Tibial artery (tissue), 4 donors: ENCODE measurements around the gene ZBTB34.

Experiments used
- DNase-seq, 2 donors: peaks; one replicate each; pipeline ENCODE4 v3.0.0-alpha.2; 2019
- H3K27ac ChIP-seq, 2 donors: fragments of 200-600 bp; sonication (generic) in 1 of 2; 1 replicate in 1 of 2; 2 replicates in 1 of 2; pipeline ENCODE4 v1.5.1; 2018 to 2019; ENCODE audit warnings: mild to moderate bottlenecking in 1 of 2
- H3K27me3 ChIP-seq, 2 donors: fragments of 200-600 bp; sonication (generic) in 1 of 2; one replicate each; pipeline versions ENCODE4 v1.5.1 to v1.6.0; 2016 to 2019
- H3K36me3 ChIP-seq, 3 donors: fragments of 200-600 bp; sonication (generic) in 2 of 3; one replicate each; pipeline ENCODE4 v1.5.1; 2016 to 2019; ENCODE audit warnings: mild to moderate bottlenecking in 2 of 3
- H3K4me1 ChIP-seq, 4 donors: fragments of 200-600 bp; sonication (generic) in 2 of 4; 1 replicate in 3 of 4; 2 replicates in 1 of 4; pipeline ENCODE4 v1.5.1; 2016 to 2019
- H3K4me3 ChIP-seq, 2 donors: fragments of 200-600 bp; sonication (generic) in 1 of 2; 1 replicate in 1 of 2; 2 replicates in 1 of 2; pipeline ENCODE4 v1.5.1; 2018 to 2019; ENCODE audit warnings: mild to moderate bottlenecking in 2 of 2
- H3K9me3 ChIP-seq, 3 donors: fragments of 200-600 bp; sonication (generic) in 1 of 3; one replicate each; pipeline ENCODE4 v1.5.1; 2016 to 2019
- intact Hi-C: fragments of 100-400 bp; cut with DNase I; formaldehyde crosslinking; loops from one replicate; pipeline ENCODE4 v1.15.0; 2023; ENCODE audit warnings: low total_unique reads
- TF ChIP-seq, protein P1 (sequence below), 2 experiments: fragments of 200-600 bp in 1 of 2; fragments of 450-650 bp in 1 of 2; IDR thresholded peaks; one replicate each; pipeline ENCODE4 v1.5.1; 2017 to 2019; ENCODE audit warnings: antibody characterized with exemption in 2 of 2, mild to moderate bottlenecking in 1 of 2, moderate library complexity in 1 of 2

The ZBTB34 gene

DNA sequence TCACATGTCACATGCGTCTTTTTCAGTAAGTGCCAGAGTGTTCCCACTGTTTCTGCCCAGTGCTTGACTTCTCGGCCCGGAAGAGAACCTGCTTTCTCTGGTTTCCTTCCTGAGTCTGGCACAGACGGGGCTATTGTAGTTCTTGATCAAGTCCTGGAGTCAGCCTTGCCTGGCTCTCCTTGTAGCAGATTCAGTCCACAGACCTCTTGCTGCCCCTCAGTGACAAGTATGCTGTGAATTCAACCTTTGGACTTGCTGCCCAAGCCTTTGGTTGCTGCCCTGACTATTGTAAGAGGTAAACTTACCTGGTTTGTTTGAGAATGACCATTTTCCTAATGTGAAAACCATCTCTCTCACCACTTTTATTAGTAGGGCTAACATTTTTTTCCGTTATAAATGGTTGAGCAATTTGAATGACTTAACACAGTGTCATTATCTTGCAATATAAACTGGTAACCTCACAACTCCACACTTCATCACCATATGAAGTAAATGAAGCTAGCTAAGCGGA is 24.7 kb downstream of the ZBTB34 start:
- Histone ChIP-seq H3K9me3 (no peaks in the 10 kb centered on the region), H3K27me3 (no peaks in the 10 kb centered on the region), H3K4me1 (no peaks in the 10 kb centered on the region), H3K27ac (no peak overlapping the region), H3K36me3 (peaks cover 16 to 40% (median 20%) of the 10 kb centered on the region in 3 donors), H3K4me3 (no peak overlapping the region)
- intact Hi-C loops, result no loop called here
- DNase-seq, result no peak
- TF ChIP-seq, protein P1, sequence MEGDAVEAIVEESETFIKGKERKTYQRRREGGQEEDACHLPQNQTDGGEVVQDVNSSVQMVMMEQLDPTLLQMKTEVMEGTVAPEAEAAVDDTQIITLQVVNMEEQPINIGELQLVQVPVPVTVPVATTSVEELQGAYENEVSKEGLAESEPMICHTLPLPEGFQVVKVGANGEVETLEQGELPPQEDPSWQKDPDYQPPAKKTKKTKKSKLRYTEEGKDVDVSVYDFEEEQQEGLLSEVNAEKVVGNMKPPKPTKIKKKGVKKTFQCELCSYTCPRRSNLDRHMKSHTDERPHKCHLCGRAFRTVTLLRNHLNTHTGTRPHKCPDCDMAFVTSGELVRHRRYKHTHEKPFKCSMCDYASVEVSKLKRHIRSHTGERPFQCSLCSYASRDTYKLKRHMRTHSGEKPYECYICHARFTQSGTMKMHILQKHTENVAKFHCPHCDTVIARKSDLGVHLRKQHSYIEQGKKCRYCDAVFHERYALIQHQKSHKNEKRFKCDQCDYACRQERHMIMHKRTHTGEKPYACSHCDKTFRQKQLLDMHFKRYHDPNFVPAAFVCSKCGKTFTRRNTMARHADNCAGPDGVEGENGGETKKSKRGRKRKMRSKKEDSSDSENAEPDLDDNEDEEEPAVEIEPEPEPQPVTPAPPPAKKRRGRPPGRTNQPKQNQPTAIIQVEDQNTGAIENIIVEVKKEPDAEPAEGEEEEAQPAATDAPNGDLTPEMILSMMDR (IDR thresholded peaks at IDR 0.05), result no peak

DNA sequence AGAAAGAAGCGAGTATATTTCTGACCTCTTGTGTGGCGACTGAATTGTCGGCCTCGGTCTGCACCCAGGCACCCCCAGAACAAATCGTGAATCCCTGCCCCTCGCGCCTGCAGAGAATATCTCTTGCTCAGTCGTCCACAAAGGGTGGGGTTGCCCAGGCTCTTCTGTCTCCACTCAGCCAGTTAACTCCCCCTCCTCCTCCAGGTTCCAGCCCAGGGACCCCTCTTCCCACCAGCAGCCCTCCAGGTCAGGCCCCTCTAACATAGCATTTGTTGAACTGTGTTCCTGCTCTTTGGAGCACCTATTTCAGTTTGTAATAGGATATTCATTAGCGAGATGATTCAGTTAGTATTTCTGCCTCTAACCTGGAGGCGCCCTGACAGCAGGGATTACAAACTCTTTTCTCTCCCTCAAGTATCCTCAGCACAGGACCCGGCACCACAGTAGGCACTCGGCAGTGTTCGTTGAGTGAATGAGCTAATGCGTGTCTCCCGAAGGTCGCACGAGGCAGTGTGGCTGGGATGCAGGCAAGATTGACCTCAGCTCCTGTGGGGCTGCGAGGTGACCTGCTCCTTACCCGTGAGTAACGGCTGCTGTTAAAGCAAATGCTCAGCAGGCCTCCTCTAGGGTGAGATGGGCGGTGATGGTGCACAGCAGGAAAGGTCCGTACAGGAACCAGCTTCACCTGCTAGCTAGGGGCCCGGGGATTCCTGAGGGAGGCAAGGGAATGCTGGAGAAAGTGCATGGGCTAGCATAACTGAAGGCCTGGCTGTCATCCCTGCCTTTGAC is 25.8 kb downstream of the ZBTB34 start:
- Histone ChIP-seq H3K36me3 (peaks cover 7 to 29% (median 9%) of the 10 kb centered on the region in 3 donors), H3K27ac (no peak overlapping the region), H3K4me3 (no peak overlapping the region), H3K9me3 (no peaks in the 10 kb centered on the region), H3K4me1 (no peaks in the 10 kb centered on the region), H3K27me3 (no peaks in the 10 kb centered on the region)
- intact Hi-C loops, result no loop called here
- DNase-seq, result no peak
- TF ChIP-seq, protein P1 (IDR thresholded peaks at IDR 0.05), result no peak

DNA sequence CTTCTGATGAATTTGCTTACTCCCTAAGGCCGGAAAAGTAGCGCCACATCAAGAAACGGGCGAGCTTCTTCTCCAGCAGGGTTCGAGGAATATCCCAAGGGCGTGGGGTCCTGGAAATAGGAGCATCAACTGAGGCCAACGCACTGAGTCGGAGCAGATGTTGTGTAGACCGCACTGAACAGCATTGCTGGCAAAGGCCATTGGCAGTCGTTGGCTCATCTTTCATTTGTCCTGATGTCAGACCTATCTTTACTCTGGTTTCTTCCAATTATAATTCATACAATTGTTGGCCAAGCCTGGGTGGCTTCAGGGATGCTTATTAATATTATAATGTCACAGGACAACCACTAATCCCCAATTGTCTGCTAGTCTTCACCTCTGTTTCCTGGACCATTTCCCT is 26.5 kb downstream of the ZBTB34 start:
- H3K4me1 ChIP-seq, result no peaks in the 10 kb centered on the region
- no peaks in the 10 kb centered on the region for H3K27me3 ChIP-seq
- peaks cover 4 to 28% (median 7%) of the 10 kb centered on the region in 3 donors for H3K36me3 ChIP-seq
- H3K4me3 ChIP-seq, result no peak overlapping the region
- intact Hi-C loops, result no loop called here
- DNase-seq, result no peak
- no peaks in the 10 kb centered on the region for H3K9me3 ChIP-seq
- H3K27ac ChIP-seq, result no peak overlapping the region
- TF ChIP-seq, protein P1 (IDR thresholded peaks at IDR 0.05), result no peak

DNA sequence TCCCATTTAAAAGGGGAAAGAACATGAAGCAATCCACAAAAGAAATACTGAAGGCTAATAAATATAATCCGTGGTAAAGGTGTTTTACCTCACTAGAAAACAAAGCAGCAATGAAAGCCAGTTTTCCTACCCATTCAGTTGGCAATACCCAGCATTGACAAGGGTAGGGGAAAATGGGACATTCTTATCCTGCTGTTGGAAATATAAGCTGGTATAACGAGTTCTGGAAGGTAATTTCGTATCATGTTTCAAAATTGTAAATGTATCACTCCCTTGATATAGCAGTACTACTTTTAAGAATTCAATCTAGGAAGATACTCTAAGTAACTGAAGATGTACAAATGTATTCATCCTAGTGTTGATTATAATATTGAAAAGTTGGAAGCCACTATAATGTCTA is 31.2 kb downstream of the ZBTB34 start:
- Histone ChIP-seq H3K36me3 (peaks cover 0 to 2% (median 0%) of the 10 kb centered on the region in 3 donors), H3K4me1 (no peaks in the 10 kb centered on the region), H3K9me3 (no peaks in the 10 kb centered on the region), H3K27me3 (no peaks in the 10 kb centered on the region), H3K27ac (no peak overlapping the region), H3K4me3 (no peak overlapping the region)
- DNase-seq, result no peak
- intact Hi-C loops, result no loop called here
- TF ChIP-seq, protein P1 (IDR thresholded peaks at IDR 0.05), result no peak

DNA sequence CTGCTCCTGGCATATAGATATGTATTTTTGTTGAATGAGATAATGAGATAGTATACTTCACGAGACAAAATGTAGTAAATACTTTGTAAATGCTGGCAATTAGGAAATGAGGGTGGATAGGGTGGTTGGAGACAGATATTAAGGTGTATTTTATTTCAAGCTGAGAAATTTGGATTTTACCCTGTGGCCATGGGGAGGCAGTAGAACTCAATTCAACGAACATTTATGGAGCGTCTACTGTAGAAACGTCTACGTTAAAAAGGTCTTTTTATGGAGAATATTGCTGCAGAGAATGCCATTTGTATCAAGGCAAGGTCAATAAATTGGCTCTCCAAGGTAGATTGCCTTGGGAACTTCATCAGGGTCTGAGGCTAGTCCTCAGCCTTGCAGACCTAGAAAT is 32.6 kb downstream of the ZBTB34 start:
- no peak for DNase-seq
- no peaks in the 10 kb centered on the region for H3K4me1 ChIP-seq
- intact Hi-C loops, result no loop called here
- H3K36me3 ChIP-seq, result no peaks in the 10 kb centered on the region
- TF ChIP-seq, protein P1 (IDR thresholded peaks at IDR 0.05), result no peak
- H3K4me3 ChIP-seq, result no peak overlapping the region
- no peak overlapping the region for H3K27ac ChIP-seq
- H3K9me3 ChIP-seq, result no peaks in the 10 kb centered on the region
- H3K27me3 ChIP-seq, result no peaks in the 10 kb centered on the region
